ENCODE data around the gene CREB5.
"Not testable (repeated sequence)": the region's sequence is repeated elsewhere in the genome, so short reads cannot be mapped to it uniquely, and the experiment has no call there.

Gene CREB5

GRCh38 chr7:28793381-28794085 lies 381.2 kb downstream of the CREB5 start:
- DNase-seq: no peak

- no peak for DNase-seq
Measured at GRCh38 chr7:28798274-28798673, 386.0 kb downstream of the CREB5 start.

GRCh38 chr7:28799619-28800018 lies 387.3 kb downstream of the CREB5 start:
- no peak for DNase-seq

GRCh38 chr7:28800150-28800549 lies 387.8 kb downstream of the CREB5 start:
- DNase-seq: no peak

GRCh38 chr7:28802450-28802849 lies 390.1 kb downstream of the CREB5 start:
- no peak for DNase-seq

- DNase-seq: no peak
Measured at GRCh38 chr7:28804157-28804556, 391.8 kb downstream of the CREB5 start.

- DNase-seq: no peak
Measured at GRCh38 chr7:28804990-28805389, 392.7 kb downstream of the CREB5 start.

GRCh38 chr7:28806841-28807240 lies 394.5 kb downstream of the CREB5 start:
- no peak for DNase-seq

GRCh38 chr7:28807396-28807994 lies 395.2 kb downstream of the CREB5 start:
- DNase-seq: no peak

GRCh38 chr7:28808796-28809533 lies 396.6 kb downstream of the CREB5 start:
- DNase-seq: no peak

- DNase-seq: no peak
Measured at GRCh38 chr7:28811008-28811407, 398.7 kb downstream of the CREB5 start.

- no peak for DNase-seq
Measured at GRCh38 chr7:28811701-28812430, 399.5 kb downstream of the CREB5 start.

- no peak for DNase-seq
Measured at GRCh38 chr7:28812616-28813015, 400.3 kb downstream of the CREB5 start.

- no peak for DNase-seq
Measured at GRCh38 chr7:28813243-28813962, 401.1 kb downstream of the CREB5 start.

GRCh38 chr7:28815369-28815927 lies 403.1 kb downstream of the CREB5 start:
- no peak for DNase-seq

GRCh38 chr7:28815928-28816373 lies 403.6 kb downstream of the CREB5 start:
- DNase-seq: no peak

- no peak for DNase-seq
Measured at GRCh38 chr7:28818996-28819395, 406.7 kb downstream of the CREB5 start.

- no peak for DNase-seq
Measured at GRCh38 chr7:28823582-28823981, 411.3 kb downstream of the CREB5 start.

GRCh38 chr7:28825817-28826448 lies 413.6 kb downstream of the CREB5 start:
- DNase-seq: not testable (repeated sequence)

GRCh38 chr7:28830846-28831245 lies 418.5 kb downstream of the CREB5 start:
- no peak for DNase-seq

GRCh38 chr7:28832669-28833068 lies 420.4 kb downstream of the CREB5 start:
- DNase-seq: no peak

GRCh38 chr7:28835800-28836199 lies 423.5 kb downstream of the CREB5 start:
- no peak for DNase-seq

All from activated gamma-delta T cell treated with Interleukin-2 at 50 U/mL for 16 hours (primary cell).